ENCODE results near the gene MRM3.
"Not testable (repeated sequence)": the region's sequence is repeated elsewhere in the genome, so short reads cannot be mapped to it uniquely, and the experiment has no call there.

The MRM3 gene

DNA sequence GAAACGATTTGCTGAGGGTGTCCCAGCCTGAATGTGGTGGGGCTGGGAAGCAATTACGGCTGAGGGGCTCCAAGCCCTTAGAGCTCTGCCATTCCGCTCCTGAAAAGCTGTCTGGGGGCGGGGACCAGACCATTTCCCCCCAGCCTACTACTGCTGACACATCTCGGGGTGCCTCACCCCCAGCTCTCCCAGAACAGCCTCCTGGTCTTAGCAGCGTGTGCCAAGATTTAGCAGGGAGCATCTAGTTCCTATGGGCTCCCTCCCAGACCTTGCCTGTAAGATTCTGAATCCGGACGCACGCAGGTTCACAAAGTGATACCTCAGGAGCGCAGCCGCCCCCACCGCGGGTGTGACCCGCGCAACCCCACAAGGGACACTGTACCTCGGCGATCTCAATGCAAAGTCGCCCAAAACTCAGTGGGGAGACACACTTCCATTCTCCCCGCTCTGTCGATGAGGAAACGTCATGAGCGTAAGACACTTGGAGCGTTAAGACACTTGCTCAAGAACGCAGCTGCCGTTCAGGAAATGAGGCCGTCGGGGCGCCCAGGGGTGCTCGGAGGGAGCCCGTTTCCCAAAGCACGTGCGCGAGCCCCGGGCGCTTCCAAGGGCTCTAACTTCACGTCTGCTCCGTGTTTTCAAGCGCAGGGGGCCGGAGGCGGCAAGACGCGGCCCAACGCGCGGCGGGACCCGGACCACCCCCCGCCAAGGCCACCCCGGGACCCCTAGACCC, 30.7 kb upstream of the MRM3 start:
- DNase-seq (ENCODE audit: extremely low read depth, low read depth): no peak
- TF ChIP-seq CTCF (IDR thresholded peaks at IDR 0.05; ENCODE audit: low read depth, low read length): no peak

- peak; percentile 66 for DNase-seq (ENCODE audit: extremely low read depth, low read depth)
- TF ChIP-seq CTCF (IDR thresholded peaks at IDR 0.05; ENCODE audit: low read depth, low read length): peak; percentile 83
Observed at GRCh38 chr17:752002-752619, 30.0 kb upstream of the MRM3 start, which contains the start of gene GEMIN4. Gene GEMIN4 (minus strand): TSS chr17:752264. CDS start chr17:752142, 122 bp downstream.

- DNase-seq (ENCODE audit: extremely low read depth, low read depth): no peak
- no peak for TF ChIP-seq CTCF (IDR thresholded peaks at IDR 0.05; ENCODE audit: low read depth, low read length)
Observed at GRCh38 chr17:752620-753219, 29.4 kb upstream of the MRM3 start.

DNA sequence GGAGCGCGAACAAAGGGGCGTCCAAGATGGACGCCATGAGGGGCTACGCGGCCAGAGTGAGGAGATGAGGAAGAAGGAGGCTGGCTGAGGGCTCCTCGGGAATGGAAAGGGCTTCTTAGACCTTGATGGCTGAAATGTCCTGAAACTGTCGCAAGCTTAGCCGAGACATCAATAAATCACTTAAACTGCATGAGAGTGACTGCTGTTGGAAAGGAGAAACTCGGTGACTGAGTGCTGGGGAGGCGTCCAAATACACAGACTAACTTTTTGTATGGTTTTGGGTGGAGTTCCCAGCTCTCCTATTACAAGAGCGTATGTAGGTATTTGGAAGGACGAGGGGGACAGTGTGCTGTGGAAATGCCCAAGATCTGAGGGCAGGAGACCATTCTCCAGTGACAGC, 28.7 kb upstream of the MRM3 start:
- no peak for DNase-seq (ENCODE audit: extremely low read depth, low read depth)
- no peak for TF ChIP-seq CTCF (IDR thresholded peaks at IDR 0.05; ENCODE audit: low read depth, low read length)

- not testable (repeated sequence) for DNase-seq (ENCODE audit: extremely low read depth, low read depth)
Observed at GRCh38 chr17:755319-755961, 26.7 kb upstream of the MRM3 start.

DNA sequence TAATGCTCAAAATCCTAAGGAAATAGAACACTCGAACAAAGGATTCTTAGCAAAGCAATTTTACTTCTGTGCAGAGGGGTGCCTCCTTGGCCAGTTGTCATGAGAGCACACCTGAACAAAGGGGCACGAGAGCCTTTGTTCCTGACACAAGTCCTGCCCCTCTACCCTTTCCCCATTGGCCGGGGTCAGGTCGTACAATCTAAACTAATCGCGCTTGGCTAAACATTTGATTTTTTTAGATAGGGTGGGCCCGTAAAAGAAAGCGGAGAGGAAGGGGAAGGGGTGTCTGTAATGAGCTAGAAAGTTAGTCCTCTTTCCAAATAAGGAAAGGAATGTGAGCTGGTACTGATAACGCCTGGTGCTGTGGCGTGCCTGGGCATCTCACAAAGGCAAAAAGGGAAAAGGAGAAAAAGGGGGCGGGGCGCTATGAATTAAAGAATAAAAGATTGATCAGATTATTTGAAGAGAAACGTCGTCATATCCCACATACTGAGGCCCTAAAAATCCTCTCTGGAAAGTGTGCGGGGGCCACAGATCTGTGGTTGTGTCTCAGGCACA, 26.1 kb upstream of the MRM3 start:
- DNase-seq (ENCODE audit: extremely low read depth, low read depth): not testable (repeated sequence)

DNA sequence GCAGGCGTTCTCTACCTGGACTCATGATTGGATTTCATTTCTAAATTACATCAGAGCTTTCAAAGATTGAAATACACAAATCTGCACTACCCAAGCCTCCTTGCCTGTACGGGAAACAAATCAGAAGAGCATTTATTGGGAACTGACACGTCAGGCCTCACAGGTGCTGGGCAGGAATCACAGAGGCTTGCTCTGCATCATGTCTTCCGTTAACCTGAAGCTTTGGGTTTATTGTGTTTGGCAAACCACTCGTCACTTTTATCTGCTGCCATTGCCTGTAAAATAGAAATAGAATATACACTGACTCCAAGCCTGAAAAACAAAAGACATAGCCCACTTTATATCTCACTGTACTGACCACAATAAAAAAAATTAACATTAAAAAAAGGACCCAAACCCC, 22.2 kb upstream of the MRM3 start:
- no peak for DNase-seq (ENCODE audit: extremely low read depth, low read depth)
- no peak for TF ChIP-seq CTCF (IDR thresholded peaks at IDR 0.05; ENCODE audit: low read depth, low read length)

- DNase-seq (ENCODE audit: extremely low read depth, low read depth): no peak
- no peak for TF ChIP-seq CTCF (IDR thresholded peaks at IDR 0.05; ENCODE audit: low read depth, low read length)
Observed at GRCh38 chr17:760371-760770, 21.8 kb upstream of the MRM3 start.

All from AG09319 (cell line).